ENCODE measurements around the gene ZNF80. TPM values are rescaled to one million over a fixed set of nuclear protein-coding genes. Genes with fewer than 3 reads are reported as not detected.
"Not testable (repeated sequence)": the region's sequence is repeated elsewhere in the genome, so short reads cannot be mapped to it uniquely, and the experiment has no call there.

The ZNF80 gene
- polyA plus RNA-seq (2011; rRNA removed) (not detected in 2 replicates), polyA minus RNA-seq (2011; rRNA and poly(A)+ RNA removed) (not detected in 2 replicates)

DNA sequence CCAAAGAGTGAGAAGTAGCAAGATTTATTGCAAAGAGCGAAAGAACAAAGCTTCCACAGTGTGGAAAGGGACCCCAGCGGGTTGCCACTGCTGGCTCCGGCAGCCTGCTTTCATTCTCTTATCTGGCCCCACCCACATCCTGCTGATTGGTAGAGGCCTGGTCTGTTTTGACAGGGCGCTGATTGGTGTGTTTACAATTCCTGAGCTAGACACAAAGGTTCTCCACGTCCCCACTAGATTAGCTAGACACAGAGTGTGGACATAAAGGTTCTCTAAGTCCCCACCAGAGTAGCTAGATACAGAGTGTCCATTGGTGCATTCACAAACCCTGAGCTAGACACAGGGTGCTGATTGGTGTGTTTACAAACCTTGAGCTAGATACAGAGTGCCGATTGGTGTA lies at the start of gene ZNF80:
Gene ZNF80 (minus strand): TSS at position 101 of the 400 bp plus-strand sequence. CDS start 504 bp downstream, outside the sequence.
- H3K4me3 ChIP-seq (ENCODE audit: low read depth, low read length); CTCF ChIA-PET; POLR2A ChIA-PET; DNase-seq (ENCODE audit: low read depth); H3K27me3 ChIP-seq (ENCODE audit: control insufficient read depth, insufficient read depth, low read length); H3K36me3 ChIP-seq (ENCODE audit: control insufficient read depth, insufficient read depth, low read length): not testable (repeated sequence)

DNA sequence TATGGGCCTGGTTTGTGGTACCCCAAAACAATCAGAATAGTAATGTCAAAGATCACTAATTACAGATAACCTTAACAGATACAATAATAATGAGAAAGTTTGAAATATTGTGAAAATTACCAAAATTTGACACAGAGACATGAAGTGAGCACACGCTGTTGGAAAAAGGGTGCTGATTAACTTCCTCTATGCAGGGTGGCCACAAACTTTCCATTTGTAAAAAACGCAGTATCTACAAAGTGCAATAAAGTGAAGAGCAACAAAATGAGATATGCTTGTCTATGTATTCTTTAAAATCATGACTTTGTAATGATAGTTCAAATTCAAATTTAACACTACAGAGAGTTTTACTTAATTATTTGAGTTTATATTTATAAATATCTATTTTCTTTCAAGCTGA lies 48.9 kb upstream of the ZNF80 start:
- DNase-seq (ENCODE audit: low read depth): no peak
- H3K36me3 ChIP-seq (ENCODE audit: control insufficient read depth, insufficient read depth, low read length): no peaks in the 10 kb centered on the region
- H3K27me3 ChIP-seq (ENCODE audit: control insufficient read depth, insufficient read depth, low read length): no peaks in the 10 kb centered on the region
- no peak overlapping the region for H3K4me3 ChIP-seq (ENCODE audit: low read depth, low read length)
- ChIA-PET CTCF (interaction anchor here (0.6 kb wide), 1 partner anchor 50 kb away, joined by 4 read pairs; no protein-coding TSS in a partner anchor), POLR2A (no interaction called here)
- TF ChIP-seq, protein P1, sequence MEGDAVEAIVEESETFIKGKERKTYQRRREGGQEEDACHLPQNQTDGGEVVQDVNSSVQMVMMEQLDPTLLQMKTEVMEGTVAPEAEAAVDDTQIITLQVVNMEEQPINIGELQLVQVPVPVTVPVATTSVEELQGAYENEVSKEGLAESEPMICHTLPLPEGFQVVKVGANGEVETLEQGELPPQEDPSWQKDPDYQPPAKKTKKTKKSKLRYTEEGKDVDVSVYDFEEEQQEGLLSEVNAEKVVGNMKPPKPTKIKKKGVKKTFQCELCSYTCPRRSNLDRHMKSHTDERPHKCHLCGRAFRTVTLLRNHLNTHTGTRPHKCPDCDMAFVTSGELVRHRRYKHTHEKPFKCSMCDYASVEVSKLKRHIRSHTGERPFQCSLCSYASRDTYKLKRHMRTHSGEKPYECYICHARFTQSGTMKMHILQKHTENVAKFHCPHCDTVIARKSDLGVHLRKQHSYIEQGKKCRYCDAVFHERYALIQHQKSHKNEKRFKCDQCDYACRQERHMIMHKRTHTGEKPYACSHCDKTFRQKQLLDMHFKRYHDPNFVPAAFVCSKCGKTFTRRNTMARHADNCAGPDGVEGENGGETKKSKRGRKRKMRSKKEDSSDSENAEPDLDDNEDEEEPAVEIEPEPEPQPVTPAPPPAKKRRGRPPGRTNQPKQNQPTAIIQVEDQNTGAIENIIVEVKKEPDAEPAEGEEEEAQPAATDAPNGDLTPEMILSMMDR (IDR thresholded peaks at IDR 0.05; ENCODE audit: insufficient read depth, low read depth, low read length): no peak

DNA sequence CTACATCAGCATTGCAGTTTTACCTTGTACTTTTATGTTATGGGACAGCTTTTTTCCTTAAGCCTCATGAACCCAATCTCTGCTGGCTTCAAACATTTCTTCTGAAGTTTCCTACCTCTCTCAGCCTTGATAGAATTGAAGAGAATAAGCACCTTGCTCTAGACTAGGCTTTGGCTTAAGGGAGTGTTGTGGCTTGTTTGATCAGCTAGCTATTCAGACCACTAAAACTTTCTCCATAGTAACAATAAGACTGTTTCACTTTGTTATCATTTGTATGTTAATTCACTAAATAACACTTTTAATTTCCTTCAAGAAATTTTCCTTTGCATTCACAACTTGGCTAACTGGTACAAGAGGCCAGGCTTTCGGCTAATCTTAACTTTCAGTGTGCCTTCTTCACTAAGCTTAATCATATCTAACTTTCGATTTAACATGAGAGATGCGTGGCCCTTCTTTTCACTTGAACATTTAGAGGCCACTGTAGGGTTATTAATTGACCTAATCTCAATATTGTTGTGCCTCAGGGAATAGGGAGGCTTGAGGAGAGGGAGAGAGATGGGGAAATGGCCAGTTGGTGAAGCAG lies 48.4 kb upstream of the ZNF80 start:
- H3K36me3 ChIP-seq (ENCODE audit: control insufficient read depth, insufficient read depth, low read length): no peaks in the 10 kb centered on the region
- CTCF ChIA-PET: interaction anchor here (0.6 kb wide), 1 partner anchor 50 kb away, joined by 4 read pairs; no protein-coding TSS in a partner anchor
- TF ChIP-seq, protein P1 (IDR thresholded peaks at IDR 0.05; ENCODE audit: insufficient read depth, low read depth, low read length): no peak
- H3K4me3 ChIP-seq (ENCODE audit: low read depth, low read length): no peak overlapping the region
- no peaks in the 10 kb centered on the region for H3K27me3 ChIP-seq (ENCODE audit: control insufficient read depth, insufficient read depth, low read length)
- POLR2A ChIA-PET: interaction anchor here (0.6 kb wide), 1 partner anchor 549 kb away, joined by 3 read pairs; no protein-coding TSS in a partner anchor
- DNase-seq (ENCODE audit: low read depth): no peak

DNA sequence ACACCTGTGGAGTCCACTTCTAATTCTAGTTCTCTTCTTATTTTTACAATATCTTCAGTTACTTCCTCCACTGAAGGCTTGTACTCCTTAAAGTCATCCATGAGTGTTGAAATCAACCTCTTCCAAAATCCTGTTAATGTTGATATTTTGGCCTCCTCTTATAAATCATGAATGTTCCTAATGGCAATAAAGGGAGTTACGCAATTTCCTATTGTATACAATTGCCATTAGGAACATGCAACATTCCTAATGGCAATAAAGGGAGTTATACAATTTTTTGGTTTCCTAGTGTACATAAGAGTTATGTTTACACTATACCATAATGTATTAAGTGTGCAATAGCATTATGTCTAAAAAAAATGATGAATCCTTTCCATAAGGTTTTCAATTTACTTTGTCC lies 47.3 kb upstream of the ZNF80 start:
- ChIA-PET CTCF (no interaction called here), POLR2A (no interaction called here)
- Histone ChIP-seq H3K27me3 (ENCODE audit: control insufficient read depth, insufficient read depth, low read length) (no peaks in the 10 kb centered on the region), H3K4me3 (ENCODE audit: low read depth, low read length) (no peak overlapping the region), H3K36me3 (ENCODE audit: control insufficient read depth, insufficient read depth, low read length) (no peaks in the 10 kb centered on the region)
- no peak for DNase-seq (ENCODE audit: low read depth)
- TF ChIP-seq, protein P1 (IDR thresholded peaks at IDR 0.05; ENCODE audit: insufficient read depth, low read depth, low read length): no peak

DNA sequence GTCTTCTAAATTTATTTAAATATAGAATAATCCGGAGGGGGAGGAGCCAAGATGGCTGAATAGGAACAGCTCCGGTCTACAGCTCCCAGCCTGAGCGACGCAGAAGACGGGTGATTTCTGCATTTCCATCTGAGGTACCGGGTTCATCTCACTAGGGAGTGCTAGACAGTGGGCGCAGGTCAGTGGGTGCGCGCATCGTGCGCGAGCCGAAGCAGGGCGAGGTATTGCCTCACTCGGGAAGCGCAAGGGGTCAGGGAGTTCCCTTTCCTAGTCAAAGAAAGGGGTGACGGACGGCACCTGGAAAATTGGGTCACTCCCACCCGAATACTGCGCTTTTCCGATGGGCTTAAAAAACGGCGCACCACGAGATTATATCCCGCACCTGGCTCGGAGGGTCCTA lies 39.5 kb upstream of the ZNF80 start:
- H3K27me3 ChIP-seq (ENCODE audit: control insufficient read depth, insufficient read depth, low read length): not testable (repeated sequence)

DNA sequence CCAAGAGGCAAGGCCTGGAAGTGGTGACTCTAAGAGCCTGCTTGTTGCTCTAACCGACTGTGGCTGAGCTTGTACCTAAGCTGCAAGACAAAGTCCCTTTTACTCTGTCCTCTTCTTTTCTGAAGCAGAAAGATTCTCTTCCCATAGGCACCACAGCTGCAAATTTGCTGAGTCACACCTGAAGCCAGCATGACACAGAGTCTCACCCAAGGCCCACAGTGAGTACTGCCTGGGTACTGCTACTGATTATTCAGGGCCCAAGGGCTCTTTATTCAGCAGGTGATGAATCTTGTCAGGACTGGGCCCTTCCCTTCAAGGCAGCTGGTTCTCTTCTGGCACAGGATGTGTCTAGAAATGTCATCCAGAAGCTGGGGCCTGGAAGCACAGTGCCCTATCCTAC lies 37.6 kb upstream of the ZNF80 start:
- TF ChIP-seq, protein P1 (IDR thresholded peaks at IDR 0.05; ENCODE audit: insufficient read depth, low read depth, low read length): no peak
- CTCF ChIA-PET: interaction anchor here (2.0 to 2.6 kb wide), 2 partner anchors 16 to 20 kb away, joined by 5 to 10 read pairs; no protein-coding TSS in a partner anchor
- POLR2A ChIA-PET: no interaction called here
- no peaks in the 10 kb centered on the region; the same call in 1 of the 2 replicates for H3K27me3 ChIP-seq (ENCODE audit: control insufficient read depth, insufficient read depth, low read length)
- DNase-seq (ENCODE audit: low read depth): no peak
- H3K4me3 ChIP-seq (ENCODE audit: low read depth, low read length): no peak overlapping the region
- H3K36me3 ChIP-seq (ENCODE audit: control insufficient read depth, insufficient read depth, low read length): no peaks in the 10 kb centered on the region

More for the DNA sequence above, 39.5 kb upstream of the ZNF80 start:
- H3K36me3 ChIP-seq (ENCODE audit: control insufficient read depth, insufficient read depth, low read length); DNase-seq (ENCODE audit: low read depth); H3K4me3 ChIP-seq (ENCODE audit: low read depth, low read length); CTCF ChIA-PET; POLR2A ChIA-PET: not testable (repeated sequence)

Data from BJ (cell line).